GM21381 (cell line): ENCODE measurements around the gene NDUFA9.

ENCODE experiments used
- ATAC-seq: cut with Tn5 transposase; IDR thresholded peaks from one replicate; pipeline ENCODE4 v1.9.1; 2021; ENCODE audit warnings: mild to moderate bottlenecking, moderate library complexity; ENCODE audit not compliant: unreplicated experiment

NDUFA9 gene

DNA sequence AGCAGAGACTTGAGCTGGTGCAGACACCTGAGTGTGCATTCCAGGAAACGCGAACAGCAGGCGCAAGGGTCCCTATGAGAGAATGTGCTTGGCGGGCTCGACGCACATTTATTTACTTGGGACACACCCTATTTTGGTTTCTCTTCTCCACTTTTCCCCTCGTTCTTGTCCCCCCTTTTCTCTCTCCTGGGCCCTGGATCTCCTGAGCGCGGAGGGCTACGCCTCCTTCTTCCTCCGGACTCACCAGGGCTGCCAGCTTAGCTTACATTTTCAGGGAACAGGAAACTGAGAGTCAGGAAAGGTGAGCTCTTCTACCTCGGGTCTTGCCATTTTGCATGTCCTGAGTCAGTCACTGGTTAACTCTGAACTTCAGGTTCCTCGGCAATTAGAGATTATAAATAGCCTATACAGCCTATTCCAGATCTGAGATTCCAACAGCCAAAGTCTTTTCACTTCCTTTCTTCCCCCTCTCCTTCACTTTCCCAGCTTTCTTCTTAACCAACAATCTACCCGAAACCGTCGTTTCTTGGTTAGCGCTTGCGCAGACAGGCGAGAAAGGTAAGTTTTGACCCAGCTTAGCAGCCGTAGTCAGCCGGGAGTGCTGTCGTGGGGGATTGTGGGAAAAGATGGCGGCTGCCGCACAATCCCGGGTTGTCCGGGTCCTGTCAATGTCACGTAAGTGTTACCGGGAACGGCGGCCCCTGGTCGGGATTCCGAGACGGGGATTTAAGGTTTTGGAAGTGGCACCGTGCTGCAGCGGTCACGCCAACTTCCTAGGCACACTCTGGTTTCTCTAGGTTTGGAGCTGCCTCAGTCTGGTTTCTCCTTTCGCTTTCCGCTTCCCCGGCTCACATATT, at the start of gene NDUFA9, which contains the start of gene AKAP3:
NDUFA9 (plus strand) TSS at position 614 of the 857 bp plus-strand sequence; CDS start at position 627, 13 bp downstream.
AKAP3 (minus strand) TSS at position 551 of the 857 bp plus-strand sequence. CDS start 10,855 bp downstream, outside the sequence.
- ATAC-seq = peak; percentile 90

DNA sequence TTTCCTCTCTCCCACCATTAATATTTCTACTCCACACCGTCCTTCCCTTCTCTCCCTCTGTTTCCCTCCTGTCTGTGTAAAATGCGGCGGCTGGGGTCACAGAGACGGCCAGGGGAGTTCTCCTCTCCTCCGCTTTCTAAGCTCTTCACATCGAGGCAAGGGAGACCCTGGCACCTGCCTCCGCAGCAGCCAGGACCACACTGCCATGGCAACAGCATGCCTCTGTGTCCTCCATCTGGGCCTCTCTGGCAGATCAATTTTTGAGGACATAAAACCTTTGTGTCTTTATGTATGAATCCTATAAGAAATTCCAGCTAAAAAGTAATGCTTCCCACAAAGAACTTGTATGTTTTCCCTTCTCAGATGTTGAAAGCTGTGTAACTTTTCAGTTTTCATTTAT, 45.5 kb upstream of the NDUFA9 start:
- no peak for ATAC-seq

DNA sequence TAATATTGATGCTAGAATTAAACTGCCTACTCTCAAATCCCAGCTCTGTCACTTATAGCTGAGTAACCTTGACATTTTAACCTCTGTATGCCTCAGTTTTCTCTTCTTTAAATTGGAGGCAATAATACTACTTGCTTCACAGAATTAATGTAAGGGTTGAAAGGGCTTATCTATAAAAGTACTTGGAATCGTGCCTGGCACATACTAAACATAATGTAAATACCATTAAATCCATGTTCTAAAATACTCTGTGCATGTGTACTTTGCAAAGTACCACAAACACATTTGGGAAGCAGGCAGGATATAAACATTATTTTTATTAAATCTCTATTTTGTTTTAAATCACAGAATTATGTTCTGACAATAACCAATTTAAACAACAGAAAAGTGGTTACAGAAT, 45.0 kb upstream of the NDUFA9 start:
- no peak for ATAC-seq

- ATAC-seq = peak; percentile 95
Measured at GRCh38 chr12:4604684-4605193, 44.2 kb upstream of the NDUFA9 start.

DNA sequence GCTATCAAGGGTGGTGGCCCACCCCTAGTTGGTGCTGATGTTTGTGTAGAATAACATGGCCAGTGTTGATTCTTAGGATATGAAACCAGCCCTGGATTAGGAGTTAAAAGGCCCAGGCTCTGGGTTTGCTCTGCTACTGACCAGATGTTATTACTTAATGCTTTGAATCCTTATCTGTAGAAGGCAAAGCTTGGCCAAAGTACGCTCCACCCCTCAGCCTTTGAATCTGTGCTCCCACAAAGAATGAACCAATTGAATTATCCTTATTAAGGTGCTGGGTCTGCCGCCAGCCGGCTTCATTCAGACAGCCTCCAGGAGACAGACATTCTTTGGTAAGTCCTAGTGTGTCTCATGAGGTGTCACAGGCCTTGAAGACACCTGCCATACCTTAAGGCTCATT, 41.9 kb upstream of the NDUFA9 start:
- ATAC-seq = no peak

GRCh38 chr12:4609071-4609470, 39.8 kb upstream of the NDUFA9 start:
- no peak for ATAC-seq

GRCh38 chr12:4610481-4610880, 38.4 kb upstream of the NDUFA9 start:
- ATAC-seq = no peak

- no peak for ATAC-seq
Measured at GRCh38 chr12:4615667-4616066, 33.2 kb upstream of the NDUFA9 start.

GRCh38 chr12:4621511-4621910, 27.4 kb upstream of the NDUFA9 start:
- ATAC-seq = no peak

DNA sequence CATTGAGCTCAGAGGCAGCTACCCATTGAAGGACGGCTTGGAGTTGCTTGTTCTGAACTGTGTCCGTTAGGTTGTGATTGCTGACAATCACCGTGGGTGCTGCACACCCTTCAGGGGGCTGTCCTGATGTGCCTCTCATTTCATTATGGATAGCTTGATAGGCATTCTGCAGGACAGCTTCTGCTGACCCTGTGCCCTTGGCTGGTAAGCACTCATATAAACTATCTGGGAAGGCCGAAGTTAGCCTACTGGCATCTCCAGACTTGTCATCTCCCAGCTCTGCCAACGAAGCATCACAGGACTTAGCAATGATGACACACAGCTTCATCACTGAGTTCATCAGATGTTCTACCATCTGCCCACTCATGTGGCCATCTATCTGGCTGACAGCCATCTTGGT, 22.4 kb upstream of the NDUFA9 start:
- no peak for ATAC-seq

DNA sequence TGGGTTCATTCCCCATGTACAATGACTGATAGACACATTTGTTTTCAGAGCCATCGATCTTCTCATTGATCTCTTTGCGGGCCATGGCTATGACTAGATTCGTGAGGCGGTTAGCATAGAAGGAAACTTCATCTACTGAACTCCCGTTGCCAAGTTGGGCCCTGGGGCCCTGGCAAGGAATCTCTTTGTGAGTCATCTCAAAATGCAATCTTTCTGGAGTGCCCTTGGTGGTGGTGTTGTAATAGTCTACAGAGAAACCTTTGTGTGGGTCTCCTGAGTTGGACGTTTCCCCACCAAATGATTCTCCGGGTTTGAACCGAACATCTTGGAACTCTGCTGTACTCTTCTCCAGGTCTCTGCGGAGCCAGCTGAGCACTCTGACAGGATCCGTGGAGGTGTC, 20.5 kb upstream of the NDUFA9 start:
- ATAC-seq = no peak

- ATAC-seq = no peak
Measured at GRCh38 chr12:4630262-4630661, 18.7 kb upstream of the NDUFA9 start.

GRCh38 chr12:4643747-4644146, 5.2 kb upstream of the NDUFA9 start:
- ATAC-seq = no peak

- ATAC-seq = no peak
Measured at GRCh38 chr12:4645023-4645422, 3.9 kb upstream of the NDUFA9 start.

DNA sequence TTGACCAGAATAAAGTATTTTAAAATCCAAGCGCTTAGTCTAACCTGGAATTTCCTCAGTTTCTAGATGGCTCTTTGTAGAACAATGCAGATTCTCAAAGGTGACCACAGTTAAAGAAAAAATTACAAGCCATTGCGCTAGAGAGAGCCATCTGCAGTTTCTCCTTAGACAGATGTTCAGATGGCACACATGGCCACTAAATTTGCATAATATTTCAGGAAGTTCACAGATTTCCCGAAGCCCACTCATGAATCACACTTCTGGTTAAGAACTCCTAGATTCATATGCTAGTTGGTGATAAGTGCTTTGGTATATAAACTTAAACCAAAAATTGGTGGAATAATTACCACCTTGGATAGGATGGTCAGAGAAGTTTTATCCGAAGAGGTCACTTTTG, 812 bp upstream of the NDUFA9 start:
- ATAC-seq = no peak

DNA sequence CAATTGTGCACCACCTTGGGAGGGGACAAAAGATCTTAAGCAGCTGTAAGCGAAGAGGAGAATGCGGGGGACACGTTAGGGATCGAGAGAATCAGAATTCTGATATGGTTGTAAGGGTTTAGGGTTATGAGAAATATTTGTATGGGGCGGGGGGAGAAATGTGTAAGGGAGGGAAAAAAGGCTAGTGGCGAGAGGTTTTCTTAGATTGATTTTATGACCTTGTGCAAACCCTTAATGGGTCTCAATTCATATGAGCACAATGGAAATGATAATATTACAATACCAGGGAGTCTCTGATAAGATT, 396 bp downstream of the NDUFA9 start:
- ATAC-seq = no peak

GRCh38 chr12:4653257-4653656, 4.3 kb downstream of the NDUFA9 start:
- ATAC-seq = no peak

DNA sequence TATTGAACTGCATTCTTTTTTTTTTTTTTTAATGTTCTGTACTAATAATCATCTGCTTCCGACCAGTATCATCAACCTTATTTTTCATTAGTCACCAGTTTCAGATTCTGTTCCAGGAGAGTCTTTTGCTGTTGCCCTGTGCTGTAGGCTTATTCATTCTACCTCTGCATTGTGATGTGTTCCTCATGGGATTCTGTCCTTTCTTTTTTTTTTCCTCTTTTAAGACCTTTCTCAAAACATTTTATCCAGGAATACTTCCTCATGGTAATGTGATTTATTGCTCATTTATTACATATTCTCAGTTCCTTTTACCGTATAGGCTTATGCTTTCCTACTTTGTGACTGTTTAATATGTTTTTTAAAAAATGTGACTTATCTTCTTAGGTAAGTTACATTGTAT, 4.8 kb downstream of the NDUFA9 start:
- no peak for ATAC-seq

DNA sequence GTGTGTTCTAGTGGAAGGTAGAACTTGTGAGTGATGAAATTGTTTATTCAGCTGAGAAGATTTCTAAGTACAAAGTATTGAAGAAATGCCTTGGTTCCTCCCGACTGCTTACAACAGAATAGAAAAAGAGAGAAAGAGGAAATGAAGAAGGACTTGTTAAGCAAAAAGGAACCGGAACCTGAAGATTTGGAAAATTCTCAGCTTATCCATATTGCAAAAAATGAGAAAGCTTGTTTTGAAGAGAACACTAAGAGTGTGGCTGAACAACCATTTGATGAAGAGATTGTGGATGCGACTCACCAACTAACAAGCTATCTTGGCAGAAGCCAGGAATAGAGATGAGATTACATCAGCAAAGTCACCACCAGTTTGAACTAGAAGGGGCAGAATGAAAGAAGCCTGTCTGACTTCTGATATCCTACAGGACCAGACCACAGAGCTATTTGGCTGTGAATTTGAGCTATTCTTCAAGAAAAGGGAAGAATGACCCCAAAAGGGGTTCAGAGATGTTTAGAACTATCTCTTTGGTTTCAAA, 15.1 kb downstream of the NDUFA9 start:
- no peak for ATAC-seq

- no peak for ATAC-seq
Measured at GRCh38 chr12:4665236-4665635, 16.3 kb downstream of the NDUFA9 start.

GRCh38 chr12:4679711-4680110, 30.8 kb downstream of the NDUFA9 start:
- ATAC-seq = no peak

- no peak for ATAC-seq
Measured at GRCh38 chr12:4681732-4682131, 32.8 kb downstream of the NDUFA9 start.
